Measurements from ENCODE around the gene ARMC9.
A peak's percentile ranks its signal among the peaks of the same experiment; 100 is the strongest.
"Not testable (repeated sequence)": the region's sequence is repeated elsewhere in the genome, so short reads cannot be mapped to it uniquely, and the experiment has no call there.

The ARMC9 gene

GRCh38 chr2:231403421-231404182 lies 205.2 kb downstream of the ARMC9 start:
- DNase-seq = not testable (repeated sequence)

- not testable (repeated sequence) for DNase-seq
Measured at GRCh38 chr2:231404183-231404578, 205.8 kb downstream of the ARMC9 start.

DNA sequence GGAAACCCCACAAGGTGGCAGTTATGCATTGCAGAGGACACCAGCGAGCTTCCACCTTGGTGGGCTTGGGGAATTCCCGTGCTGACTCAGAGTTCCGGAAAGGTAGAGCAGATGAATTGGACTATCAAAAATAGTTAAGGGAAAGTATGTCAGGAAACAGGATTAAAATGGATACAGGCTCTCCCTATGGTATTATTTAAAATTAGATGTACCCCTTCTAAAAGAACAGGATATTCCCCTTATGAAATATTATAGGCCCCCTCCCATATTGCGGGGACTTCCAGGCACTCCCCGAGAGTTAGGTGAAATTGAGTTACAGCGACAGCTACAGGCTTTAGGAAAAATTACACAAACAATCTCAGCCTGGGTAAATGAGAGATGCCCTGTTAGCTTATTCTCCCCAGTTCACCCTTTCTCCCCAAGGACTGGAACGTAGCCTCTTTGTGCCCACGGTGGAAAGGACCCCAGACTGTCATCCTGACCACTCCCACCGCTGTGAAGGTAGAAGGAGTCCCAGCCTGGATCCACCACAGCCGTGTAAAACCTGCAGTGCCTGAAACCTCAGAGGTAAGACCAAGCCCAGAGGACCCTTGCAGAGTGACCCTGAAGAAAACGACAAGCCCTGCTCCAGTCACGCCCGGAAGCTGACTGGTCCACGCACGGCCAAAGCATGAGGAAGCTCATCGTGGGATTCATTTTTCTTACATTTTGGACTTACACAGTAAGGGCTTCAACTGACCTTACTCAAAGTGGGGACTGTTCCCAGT lies 207.4 kb downstream of the ARMC9 start:
- DNase-seq = not testable (repeated sequence)

DNA sequence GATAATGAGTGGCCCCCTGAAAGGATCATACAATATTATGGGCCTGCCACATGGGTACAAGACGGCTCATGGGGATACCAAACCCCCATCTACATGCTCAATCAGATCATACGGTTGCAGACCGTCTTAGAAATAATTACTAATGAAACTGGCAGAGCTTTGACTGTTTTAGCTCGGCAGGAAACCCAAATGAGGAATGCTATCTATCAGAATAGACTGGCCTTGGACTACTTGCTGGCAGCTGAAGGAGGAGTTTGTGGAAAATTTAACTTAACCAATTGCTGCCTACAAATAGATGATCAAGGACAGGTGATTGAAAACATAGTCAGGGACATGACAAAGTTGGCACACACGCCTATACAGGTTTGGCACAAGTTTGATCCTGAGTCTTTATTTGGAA lies 209.3 kb downstream of the ARMC9 start:
- not testable (repeated sequence) for DNase-seq

GRCh38 chr2:231408304-231408703 lies 209.9 kb downstream of the ARMC9 start:
- not testable (repeated sequence) for DNase-seq

DNA sequence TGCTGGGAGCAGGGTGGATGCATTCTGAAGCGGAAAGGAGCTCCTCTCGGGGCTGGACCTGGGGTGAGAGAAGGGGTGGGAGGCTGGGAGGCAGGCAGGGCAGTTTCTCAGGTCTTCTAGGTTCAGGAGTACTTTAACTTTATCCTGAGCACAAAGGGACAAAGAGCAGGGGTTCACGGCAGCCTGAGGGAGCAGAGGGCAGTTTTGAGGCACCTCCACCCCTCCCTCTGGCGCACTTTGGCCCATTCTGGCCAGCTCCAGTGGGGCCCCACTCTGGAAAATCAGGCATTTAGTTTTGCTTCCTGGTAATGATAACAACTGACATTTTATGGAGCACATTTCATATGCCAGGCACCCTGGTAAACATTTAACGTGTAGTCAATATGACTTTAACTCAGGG lies 211.3 kb downstream of the ARMC9 start:
- DNase-seq = no peak

GRCh38 chr2:231410293-231411004 lies 212.0 kb downstream of the ARMC9 start:
- no peak for DNase-seq

GRCh38 chr2:231411237-231411636 lies 212.8 kb downstream of the ARMC9 start:
- no peak for DNase-seq

DNA sequence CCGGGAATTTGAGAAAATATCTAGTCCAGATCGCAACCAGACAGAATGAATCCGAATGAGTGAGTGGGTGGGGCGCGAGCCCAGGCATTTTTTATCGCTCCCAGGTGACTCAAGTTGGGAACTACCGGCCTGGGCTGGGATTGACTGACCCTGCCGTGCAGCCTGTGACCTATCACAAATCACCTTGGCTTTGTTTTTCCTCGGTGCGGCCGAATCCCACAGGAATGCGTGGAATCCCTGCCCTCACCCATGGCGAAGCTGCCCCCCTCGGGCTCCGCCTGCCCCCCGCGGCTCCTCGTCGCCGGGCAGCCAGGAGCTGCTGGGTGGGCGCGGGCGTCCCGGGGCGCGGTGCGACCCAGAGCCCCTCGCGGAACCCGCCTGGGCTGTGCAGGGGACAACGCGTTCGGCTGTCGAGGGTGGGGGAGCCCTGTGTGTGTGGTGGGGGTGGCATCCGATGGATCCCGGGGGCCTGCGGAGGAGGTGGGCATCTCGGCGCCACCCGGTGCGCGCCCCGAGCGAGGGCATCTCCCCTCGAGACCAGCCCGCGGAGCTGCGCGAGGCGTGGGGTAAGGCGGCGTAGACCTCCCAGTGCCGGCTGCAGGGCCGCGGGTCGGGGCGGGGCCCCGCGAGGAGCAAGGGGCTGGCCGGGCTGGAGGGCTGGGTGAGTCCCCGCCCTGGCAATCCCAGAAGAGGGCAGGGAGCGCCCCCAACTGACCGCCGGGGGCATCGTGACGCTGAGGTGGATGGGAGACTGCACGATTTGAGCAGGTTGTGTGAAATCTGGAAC lies 213.6 kb downstream of the ARMC9 start:
- DNase-seq = peak; percentile 83

DNA sequence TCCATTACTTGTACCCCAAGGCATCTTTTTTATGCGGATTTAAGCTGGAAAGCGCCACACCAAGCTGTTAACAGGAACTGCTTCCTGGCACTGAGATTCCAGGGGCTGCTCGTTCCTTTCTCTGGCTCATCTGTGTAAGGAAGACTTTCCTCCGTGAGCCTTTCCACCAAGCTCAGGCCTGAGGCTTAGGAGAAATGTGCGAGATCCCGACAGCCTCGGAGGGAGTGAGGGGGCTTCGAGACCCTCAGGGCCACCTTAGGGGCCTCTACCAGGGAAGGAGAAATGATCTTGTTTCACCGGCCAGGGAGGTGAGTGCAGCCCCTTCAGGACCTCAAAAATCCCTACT lies 214.2 kb downstream of the ARMC9 start:
- no peak for DNase-seq

GRCh38 chr2:231413456-231413855 lies 215.0 kb downstream of the ARMC9 start:
- no peak for DNase-seq

DNA sequence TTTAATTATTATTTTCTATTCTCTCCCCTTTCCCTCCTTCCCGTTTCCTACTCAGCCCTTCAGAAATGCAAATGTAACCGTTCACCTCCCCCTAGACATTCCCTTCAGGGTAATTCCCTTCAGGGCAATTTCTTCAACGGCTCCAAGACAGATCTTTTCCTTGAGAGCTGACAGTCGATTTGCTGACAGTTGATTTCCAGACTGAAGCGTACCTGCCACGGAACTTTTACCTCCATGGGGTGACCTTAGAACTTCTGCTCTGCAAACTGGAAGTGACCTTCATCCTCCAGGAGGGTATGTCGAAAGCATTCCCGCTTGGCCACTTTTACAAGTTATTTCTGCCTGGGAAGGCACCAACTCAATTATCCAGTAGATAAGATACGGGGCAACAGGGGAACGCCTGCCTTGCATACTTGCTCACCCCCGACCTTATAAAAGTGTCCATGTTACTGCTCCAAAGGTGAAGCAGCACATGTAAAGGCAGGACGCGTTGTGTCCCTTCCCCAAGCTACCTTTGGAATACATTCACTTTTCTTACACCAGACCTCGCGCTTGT lies 215.6 kb downstream of the ARMC9 start:
- no peak for DNase-seq

DNA sequence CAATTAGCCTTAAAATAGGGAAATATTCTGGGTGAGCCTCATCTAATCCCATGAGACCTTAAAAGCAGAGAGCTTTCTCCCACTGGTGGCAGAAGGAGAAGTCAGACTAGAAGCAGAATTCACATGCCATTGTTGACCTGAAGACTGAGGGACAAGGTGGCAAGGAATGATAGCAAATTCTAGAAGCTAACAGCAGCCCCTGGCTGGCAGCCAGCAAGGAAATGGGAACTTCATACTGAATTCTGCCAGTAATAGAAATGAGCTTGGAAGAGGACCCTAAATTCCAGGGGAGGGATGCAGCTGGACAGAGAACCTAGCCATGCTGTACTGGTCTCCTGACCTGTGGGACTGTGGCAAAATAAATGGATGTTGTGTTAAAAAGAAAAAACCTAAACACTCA lies 216.6 kb downstream of the ARMC9 start:
- no peak for DNase-seq

DNA sequence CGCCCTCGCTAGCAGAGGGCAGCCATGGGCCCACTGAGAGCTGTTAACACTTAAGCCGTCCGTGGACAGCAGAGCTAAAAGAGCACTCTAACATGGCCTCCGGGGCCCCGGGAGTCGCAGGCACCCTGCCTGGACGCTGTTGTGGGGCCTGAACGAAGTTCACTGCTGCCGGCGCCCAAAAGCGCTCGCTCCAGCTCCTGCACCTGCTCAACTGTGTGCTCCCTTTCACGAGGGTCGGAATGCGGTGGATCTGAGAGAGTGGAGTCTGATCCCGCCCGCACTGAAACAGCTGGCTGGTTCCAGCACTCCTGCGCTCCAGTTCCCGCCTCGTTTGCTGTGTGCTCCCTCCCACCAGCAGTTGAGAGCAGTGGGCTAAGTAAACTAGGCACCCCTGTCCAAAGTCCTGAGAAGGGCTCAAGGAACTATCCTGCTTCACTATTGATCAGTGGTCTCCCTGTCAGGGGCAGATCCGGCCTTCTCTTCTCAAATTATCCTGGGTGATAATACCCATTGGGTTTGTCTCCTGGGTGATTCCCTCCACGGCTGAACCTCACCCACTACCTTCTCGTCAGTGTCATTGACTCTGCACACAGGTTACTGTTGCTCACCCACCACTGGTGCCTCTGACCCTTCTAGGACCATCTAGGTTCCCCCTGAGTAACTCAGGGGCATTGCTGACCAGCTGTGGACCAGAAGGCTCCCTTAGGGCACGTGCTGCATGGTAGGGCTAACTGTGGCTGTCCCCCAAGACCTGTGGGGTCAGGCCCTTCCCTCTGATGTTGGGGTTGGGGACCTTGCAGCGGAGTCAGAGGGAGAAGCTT lies 220.6 kb downstream of the ARMC9 start:
- DNase-seq = no peak

DNA sequence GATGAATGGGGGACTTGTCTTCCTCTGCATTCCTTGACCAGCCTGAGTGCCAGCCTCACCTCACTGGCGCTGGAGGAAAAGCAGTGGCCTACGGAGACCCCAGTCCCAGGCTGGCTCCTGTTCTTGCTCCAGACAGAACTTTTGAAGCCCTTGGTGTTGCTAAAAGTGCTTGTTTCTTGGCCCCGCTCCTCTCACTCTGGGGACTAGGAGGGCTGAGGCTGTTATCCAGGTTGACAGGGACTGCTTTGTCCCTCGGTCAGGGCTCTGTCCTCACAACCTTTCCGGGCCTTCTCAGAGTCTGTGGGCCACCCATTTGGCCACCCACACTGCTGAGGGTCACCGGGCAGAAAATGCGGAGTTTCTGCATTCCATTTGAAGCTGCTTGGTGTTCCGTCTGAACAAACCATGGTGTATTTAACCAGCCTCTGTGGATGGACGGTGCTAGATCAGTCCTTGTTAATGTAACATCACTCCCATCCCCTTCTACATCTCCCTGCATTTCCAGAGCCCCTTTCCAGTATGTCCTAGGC lies 222.7 kb downstream of the ARMC9 start:
- DNase-seq = no peak

DNA sequence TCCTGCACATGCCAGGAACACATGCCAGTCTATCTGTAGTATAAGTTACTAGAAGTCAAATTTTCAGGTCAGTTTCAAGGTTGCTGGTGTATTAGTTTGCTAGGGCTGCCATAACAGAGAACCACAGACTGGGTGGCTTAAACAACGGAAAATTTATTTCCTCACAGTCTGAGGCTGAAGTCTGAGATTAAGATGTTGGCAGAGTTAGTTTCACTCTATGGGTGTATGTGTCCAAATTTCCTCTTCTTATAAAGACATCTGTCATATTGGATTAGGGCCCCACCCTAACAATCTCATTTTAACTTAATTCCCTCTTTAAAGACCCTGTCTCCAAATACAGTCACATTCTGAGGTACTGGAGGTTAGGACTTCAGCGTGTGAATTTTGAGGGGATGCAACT lies 223.6 kb downstream of the ARMC9 start:
- no peak for DNase-seq

- DNase-seq = no peak
Measured at GRCh38 chr2:231423176-231423575, 224.7 kb downstream of the ARMC9 start.

Measured in fibroblast of upper back skin (primary cell).